ENCODE results near the gene LRRC49.
"Not testable (repeated sequence)": the region's sequence is repeated elsewhere in the genome, so short reads cannot be mapped to it uniquely, and the experiment has no call there.

Gene LRRC49

DNA sequence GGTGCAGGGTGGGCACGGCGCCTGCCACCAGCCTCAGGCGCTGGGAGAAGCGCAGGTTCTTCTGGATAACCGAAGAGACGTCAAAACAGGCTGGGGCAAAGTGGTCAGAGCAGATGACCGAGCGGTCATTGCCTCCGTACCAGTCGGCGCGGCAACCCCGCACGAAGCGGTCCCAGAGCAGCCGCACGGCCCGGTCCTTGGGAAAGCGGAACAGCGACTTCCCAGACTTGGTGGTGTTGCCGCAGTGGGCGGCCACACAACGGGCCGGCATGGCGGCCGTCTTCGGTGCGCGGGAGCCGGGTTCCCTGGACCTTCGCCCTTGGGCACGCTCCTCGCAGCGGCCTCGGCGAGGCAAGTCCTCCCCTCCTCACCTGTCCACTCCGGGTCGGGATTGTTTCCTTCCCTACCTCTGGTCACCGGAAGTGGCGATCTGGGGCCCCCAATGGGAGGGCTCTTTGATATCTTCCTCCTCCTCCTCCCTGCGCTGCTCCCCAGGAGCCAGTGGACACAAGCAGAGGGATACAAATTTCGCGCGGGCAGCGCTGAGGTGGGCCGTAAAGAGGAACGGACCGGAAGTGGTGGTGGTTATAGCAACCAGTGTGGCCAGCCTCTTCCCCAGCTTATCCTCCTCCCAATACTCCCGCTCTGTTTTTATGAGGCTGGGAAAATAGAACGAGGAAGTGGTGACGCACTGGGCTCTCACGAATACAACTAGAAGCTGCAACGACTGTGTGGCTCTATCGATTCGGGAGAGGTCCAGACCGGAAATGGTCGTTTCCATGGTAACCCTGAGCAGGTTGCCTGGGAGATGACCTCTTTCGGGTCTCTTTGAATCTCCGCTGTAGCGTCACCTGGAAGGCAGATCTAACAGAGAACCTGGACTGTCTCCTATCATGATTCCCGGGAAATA is at the start of gene LRRC49, which contains the start of gene THAP10:
TSS of gene LRRC49 (plus strand) at position 825 of the 910 bp plus-strand sequence. CDS start at position 894, 69 bp downstream.
TSS of gene THAP10 (minus strand) at position 432 of the 910 bp plus-strand sequence. CDS start at position 271, 161 bp downstream.
- peak; percentile 90 for DNase-seq

DNA sequence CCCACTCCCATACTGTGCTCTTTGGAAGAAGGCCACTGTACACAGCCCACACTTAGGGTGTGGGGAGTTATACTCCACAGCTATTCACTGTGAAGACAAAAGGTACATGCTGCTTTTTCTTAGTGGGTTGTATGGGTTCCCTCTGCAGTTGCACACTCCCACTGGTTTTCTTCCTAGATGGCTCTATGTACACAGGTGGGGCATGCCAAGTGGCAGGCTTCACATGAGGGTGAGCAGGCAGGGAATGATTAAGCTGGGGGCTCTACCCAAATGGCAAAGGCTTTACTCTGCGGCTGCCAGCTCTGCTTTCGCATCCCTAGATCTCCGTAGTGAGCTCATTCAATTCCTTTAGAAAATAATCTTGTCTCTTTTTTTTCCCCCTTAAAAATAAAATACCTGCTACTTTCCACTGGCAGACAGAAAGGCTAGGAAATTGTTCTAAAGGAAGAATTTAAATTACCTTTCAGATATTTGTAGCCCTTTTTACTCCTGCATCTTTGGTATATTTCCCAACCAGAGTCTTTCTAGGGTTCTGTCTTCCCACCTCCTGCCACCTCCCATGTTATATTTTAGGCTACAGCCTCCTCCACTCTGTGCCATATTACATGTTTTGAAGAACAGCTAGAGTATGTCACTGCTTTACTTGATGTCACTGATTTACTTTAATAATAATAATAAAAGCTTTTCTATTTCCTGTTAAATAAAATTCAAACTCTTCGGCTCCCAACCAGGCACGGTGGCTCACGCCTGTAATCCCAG is 46.8 kb upstream of the LRRC49 start:
- no peak for DNase-seq

GRCh38 chr15:70851889-70852288 is 40.7 kb upstream of the LRRC49 start:
- no peak for DNase-seq

- DNase-seq = no peak
Measured at GRCh38 chr15:70852501-70853317, 39.9 kb upstream of the LRRC49 start.

- DNase-seq = no peak
Measured at GRCh38 chr15:70853318-70853972, 39.2 kb upstream of the LRRC49 start.

DNA sequence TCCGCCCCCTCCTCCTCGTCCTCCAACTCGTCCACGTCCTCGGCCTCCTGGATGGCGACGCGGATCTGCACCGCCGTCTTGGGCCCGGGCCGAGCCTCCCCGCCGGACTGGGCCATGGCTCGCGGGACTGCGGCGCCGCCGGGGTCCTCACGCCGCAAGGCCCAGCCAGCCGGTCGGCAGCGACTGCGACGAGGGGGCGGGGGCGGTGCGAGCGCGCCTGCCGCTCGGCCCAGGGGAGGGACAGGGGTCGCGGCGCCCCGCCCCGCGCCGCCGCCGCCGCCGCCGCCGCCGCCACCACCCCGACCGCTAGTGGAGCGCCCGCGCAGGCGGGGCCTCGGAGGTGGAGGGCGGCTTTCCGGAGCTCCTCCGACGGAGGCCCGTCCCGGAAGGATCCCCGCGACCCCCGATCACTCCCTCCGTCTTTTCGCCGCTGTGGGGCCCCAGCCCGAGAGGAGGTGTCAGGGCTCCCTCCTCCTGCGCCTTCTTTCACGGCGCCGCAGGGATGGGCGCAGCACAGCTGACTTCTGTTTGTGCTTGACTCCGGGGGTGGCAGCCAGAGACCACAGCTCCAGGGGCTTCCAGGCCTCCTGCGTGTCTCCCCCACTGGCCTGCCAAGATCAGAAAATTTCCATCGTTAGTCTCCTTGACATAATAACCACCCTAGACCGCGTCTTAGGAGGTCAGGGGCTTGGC is 38.5 kb upstream of the LRRC49 start, which contains the start of gene LARP6:
TSS of gene LARP6 (minus strand) at position 185 of the 693 bp plus-strand sequence. CDS start at position 116, 69 bp downstream.
- no peak for DNase-seq

DNA sequence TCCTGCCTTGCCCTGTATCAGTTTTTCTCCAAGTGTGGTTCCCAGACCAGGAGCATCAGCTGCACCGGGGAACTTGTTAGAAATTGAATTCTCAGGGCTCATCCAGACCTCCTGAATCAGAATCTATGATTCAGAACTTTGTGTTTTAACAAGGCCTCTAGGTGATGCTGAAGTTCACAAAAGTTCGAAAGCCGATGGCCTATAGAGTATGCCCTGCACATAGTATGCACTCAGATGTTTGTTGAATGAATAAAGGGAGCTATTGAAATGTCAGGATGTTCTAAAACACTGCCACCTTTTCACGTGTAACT is 38.0 kb upstream of the LRRC49 start:
- no peak for DNase-seq

- DNase-seq = no peak
Measured at GRCh38 chr15:70855764-70856163, 36.9 kb upstream of the LRRC49 start.

DNA sequence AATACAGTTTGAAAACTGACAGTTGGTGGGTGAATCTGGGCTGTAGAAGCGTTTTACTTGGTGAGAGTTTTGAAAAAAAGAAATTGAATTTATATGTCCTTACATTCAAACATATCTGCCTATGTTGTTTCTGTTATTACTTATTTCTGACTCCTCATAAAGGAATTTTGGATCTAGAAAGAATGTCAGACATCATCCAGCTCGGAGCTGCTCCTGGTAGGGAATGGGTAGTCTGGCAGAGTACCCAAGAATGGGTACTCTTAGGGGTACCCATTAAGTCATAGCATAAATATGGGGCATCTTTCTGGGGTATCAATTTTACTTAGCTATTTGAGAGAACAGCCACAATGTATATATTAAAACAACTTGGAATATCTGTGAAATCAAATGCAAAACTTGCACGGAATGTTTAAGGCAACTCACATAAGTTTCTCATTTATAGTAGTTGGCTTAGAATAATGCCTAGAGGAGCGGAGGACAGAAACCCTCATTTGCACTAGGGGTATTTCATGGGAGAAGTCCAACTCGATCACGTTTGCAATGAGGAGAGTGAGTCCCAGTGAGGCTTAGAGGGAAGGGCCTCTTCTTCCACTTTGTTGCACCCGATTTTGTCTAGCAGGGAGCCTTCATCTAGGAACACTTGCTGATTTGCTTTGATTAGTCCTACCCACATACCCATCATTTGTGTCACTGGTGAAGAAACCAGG is 36.3 kb upstream of the LRRC49 start:
- DNase-seq = no peak

- no peak for DNase-seq
Measured at GRCh38 chr15:70856884-70857561, 35.6 kb upstream of the LRRC49 start.

GRCh38 chr15:70857562-70858285 is 34.9 kb upstream of the LRRC49 start:
- DNase-seq = no peak

DNA sequence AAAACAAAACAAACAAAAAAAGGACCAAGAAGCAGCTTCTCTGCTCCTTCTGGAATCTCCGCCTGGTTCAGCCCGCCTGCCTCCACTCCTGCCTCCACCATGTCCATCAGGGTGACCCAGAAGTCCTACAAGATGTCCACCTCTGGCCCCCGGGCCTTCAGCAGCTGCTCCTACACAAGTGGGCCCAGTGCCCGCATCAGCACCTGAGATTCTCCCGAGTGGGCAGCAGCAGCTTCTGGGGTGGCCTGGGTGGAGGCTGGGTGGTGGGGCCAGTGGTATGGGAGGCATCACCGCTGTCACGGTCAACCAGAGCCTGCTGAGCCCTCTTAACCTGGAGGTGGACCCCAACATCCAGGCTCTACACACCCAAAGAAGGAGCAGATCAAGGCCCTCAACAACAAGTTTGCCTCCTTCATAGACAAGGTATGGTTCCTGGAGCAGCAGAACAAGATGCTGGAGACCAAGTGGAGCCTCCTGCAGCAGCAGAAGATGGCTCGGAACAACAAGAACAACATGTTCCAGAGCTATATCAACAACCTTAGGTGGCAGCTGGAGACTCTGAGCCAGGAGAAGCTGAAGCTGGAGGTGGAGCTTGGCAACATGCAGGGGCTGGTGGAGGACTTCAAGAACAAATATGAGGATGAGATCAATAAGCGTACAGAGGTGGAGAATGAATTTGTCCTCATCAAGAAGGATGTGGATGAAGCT is 33.9 kb upstream of the LRRC49 start:
- DNase-seq = not testable (repeated sequence)

- no peak for DNase-seq
Measured at GRCh38 chr15:70859322-70859908, 33.2 kb upstream of the LRRC49 start.

DNA sequence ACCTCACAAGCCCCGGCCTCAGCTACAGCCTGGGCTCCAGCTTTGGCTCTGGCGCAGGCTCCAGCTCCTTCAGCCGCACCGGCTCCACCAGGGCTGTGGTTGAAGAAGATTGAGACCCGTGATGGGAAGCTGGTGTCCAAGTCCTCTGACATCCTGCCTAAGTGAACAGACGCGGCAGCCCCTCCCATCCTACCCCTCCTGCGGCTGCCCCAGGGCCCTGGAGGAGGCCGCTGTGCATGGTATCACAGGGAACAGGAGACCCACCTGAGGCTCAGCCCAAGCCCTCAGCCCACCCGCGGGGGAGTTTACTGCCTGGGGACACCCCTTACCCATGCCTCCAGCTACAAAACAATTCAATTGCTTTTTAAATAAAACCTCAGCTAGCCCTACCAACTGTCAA is 32.6 kb upstream of the LRRC49 start:
- DNase-seq = no peak

DNA sequence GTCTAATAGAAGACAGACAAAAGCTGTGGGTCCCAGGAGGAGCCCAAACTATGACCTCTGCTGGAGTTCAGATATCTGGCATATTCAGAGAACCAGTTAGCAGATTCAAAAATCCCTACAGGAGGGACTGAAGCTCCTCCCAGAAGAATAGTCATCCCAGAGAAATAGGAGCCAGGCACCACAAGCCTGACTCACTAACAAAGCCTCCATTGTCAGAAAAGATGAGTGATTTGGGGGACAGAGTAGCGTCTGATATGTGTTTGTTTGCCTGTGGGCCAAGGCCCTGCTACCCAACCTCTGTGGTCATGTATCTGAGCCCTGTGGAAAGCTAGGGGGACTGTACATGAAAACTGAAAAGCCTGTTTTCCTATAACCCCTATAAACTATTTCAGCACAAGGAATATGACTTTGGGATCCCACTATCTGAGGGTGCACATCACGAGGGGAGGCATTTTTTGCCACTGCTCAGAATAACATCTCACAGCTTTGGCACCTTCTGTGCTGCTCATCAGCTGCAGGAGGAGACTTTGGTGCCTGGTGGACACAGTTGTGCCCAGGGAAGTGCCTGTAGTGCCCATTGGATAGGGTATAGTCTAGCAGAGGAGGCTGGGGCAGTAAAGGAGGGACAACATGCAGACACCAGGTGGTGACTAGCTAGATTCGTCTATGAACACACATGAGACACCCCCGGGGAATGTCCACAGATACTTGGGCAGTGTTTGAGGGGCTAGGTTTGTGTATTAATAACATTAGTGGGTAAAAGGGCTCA is 29.0 kb upstream of the LRRC49 start:
- DNase-seq = no peak

GRCh38 chr15:70866982-70867641 is 25.5 kb upstream of the LRRC49 start:
- no peak for DNase-seq

DNA sequence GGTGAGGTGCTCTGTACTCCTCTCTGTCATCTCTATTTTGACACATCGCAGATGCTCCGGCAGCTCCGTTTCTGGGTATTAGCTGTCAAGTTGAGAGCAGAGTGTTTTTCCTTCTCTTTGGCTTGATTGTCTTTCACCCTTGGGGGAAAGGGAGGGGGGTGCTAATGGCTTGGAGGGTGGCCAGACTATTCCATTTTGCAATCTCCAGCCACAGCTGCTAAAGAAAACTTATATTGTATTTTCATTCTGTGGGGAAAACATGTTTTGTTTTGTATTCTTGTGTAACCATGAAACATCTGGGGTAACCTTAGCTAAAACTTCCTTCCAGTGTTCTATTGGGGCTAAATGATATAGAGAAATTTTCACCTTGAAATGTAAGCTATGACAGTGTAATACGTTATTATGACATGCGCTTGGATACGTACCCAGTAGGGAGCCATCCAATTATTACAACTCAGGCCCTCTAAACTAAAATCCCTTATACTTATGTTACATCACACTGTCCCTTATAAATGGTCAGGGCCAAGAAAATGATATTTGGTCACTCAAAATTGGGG is 24.6 kb upstream of the LRRC49 start:
- no peak for DNase-seq
